NCI-H128 (cell line): ENCODE results near the gene KRTAP5-5.
A peak's percentile ranks its signal among the peaks of the same experiment; 100 is the strongest.
"Not testable (repeated sequence)": the region's sequence is repeated elsewhere in the genome, so short reads cannot be mapped to it uniquely, and the experiment has no call there.

Experiments used
- DNase-seq: peaks from one replicate; lab custom pipeline; 2025; ENCODE audit not compliant: unreplicated experiment; lab: John Stamatoyannopoulos, UW

Gene KRTAP5-5

GRCh38 chr11:1605923-1606322, 23.7 kb upstream of the KRTAP5-5 start:
- DNase-seq: not testable (repeated sequence)

GRCh38 chr11:1607156-1607845, 22.3 kb upstream of the KRTAP5-5 start:
- not testable (repeated sequence) for DNase-seq

GRCh38 chr11:1607901-1608300, 21.7 kb upstream of the KRTAP5-5 start:
- DNase-seq: not testable (repeated sequence)

- no peak for DNase-seq
Measured at GRCh38 chr11:1608363-1608762, 21.2 kb upstream of the KRTAP5-5 start, which contains the start of gene KRTAP5-3. KRTAP5-3 (minus strand) TSS chr11:1608463; CDS start chr11:1608385, 78 bp downstream.

- no peak for DNase-seq
Measured at GRCh38 chr11:1618231-1618630, 11.3 kb upstream of the KRTAP5-5 start.

GRCh38 chr11:1619449-1619848, 10.1 kb upstream of the KRTAP5-5 start:
- DNase-seq: no peak

GRCh38 chr11:1622086-1622485, 7.5 kb upstream of the KRTAP5-5 start, which contains the start of gene KRTAP5-4:
KRTAP5-4 (minus strand) TSS chr11:1622138; CDS start chr11:1622093, 45 bp downstream.
- no peak for DNase-seq

- DNase-seq: no peak
Measured at GRCh38 chr11:1623716-1624115, 5.9 kb upstream of the KRTAP5-5 start.

GRCh38 chr11:1624621-1625020, 5.0 kb upstream of the KRTAP5-5 start:
- no peak for DNase-seq

GRCh38 chr11:1625541-1625940, 4.0 kb upstream of the KRTAP5-5 start:
- DNase-seq: no peak

GRCh38 chr11:1628506-1629325, 859 bp upstream of the KRTAP5-5 start:
- DNase-seq: no peak

- DNase-seq: no peak
Measured at GRCh38 chr11:1630271-1630670, 696 bp downstream of the KRTAP5-5 start.

- no peak for DNase-seq
Measured at GRCh38 chr11:1631066-1631568, 1.5 kb downstream of the KRTAP5-5 start.

GRCh38 chr11:1632053-1632714, 2.6 kb downstream of the KRTAP5-5 start:
- DNase-seq: no peak

GRCh38 chr11:1633864-1634263, 4.3 kb downstream of the KRTAP5-5 start:
- no peak for DNase-seq

- no peak for DNase-seq
Measured at GRCh38 chr11:1636291-1636950, 6.8 kb downstream of the KRTAP5-5 start.

GRCh38 chr11:1637628-1638027, 8.1 kb downstream of the KRTAP5-5 start:
- DNase-seq: no peak

- DNase-seq: no peak
Measured at GRCh38 chr11:1638344-1638743, 8.8 kb downstream of the KRTAP5-5 start.

GRCh38 chr11:1639102-1639620, 9.6 kb downstream of the KRTAP5-5 start:
- DNase-seq: peak; percentile 97

- DNase-seq: no peak
Measured at GRCh38 chr11:1639666-1640065, 10.1 kb downstream of the KRTAP5-5 start.
